NCI-H2107 treated with DMSO at 0.1 percent for 48 hours (cell line): ENCODE data around the gene NAIF1.
"Not testable (repeated sequence)": the region's sequence is repeated elsewhere in the genome, so short reads cannot be mapped to it uniquely, and the experiment has no call there.

Source experiments
- DNase-seq: peaks from one replicate; lab custom pipeline; 2025; ENCODE audit not compliant: unreplicated experiment; lab: John Stamatoyannopoulos, UW

NAIF1 gene

DNA sequence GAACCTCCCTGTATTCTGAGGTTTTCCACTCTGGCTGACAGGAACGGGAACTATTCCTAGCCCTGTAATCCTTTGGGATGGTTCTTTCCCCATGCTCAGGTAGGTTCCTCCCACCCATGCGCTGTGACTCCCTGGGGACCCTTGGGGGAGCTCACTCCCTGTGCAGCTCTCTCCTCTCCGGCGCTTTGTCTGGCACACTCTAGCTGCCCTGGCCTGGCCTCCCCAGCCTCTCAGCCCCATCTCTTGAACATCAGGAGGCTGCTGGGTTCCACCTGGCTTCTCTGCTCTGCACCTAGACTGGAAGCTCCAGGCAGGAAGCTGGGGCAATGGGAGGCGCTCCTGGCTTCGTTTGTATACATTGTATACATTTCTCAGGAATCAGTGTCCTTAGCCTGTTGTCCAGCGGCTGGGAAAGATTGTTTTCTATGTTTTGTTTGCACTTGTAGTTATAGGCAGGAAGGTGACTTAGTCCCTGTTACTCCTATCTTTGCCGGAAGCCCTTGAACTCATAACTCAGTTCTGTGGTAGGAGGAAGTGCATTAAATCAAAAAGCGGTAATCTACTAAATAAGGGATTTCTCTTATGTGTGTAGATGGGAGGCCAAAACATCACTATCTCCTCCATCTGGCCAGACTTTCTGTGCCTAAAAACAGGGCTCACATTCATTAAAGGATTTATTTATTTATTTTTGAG is 21.3 kb upstream of the NAIF1 start:
- DNase-seq: peak; percentile 63

GRCh38 chr9:128087262-128087661 is 20.1 kb upstream of the NAIF1 start:
- DNase-seq: no peak

DNA sequence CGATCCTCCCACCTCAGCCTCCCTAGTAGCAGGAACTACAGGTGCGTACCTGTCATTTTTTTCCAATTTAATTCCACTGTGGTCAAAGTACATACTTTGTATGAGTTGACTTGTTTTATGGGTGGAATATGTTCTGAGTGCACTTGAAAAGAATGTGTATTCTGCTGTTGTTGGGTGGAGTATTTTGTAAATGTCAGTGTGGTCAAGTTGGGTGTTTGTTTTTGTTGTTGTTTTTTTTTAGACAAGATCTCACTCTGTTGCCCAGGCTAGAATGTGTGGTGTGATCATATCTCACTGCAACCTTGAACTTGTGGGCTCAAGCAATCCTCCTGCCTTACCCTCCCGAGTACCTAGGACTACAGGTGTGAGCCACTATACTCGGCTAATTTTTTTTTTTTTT is 18.8 kb upstream of the NAIF1 start:
- no peak for DNase-seq

DNA sequence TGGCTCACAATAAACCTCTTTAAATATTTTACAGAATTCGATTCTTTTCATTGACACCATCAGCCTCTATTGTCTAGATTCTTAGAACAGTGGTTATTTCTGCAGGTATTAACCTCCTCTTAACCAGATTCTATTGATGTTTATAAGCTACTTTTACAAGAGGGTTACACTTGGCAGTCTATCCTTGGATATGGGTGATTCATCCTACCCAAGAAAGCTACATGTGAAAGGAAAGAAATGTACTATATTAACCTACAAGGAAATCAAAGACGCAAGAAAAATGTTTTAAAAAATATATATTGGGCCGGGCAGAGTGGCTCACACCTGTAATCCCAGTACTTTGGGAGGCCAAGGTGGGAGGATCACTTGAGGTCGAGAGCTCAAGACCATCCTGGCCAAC is 17.6 kb upstream of the NAIF1 start:
- DNase-seq: no peak

DNA sequence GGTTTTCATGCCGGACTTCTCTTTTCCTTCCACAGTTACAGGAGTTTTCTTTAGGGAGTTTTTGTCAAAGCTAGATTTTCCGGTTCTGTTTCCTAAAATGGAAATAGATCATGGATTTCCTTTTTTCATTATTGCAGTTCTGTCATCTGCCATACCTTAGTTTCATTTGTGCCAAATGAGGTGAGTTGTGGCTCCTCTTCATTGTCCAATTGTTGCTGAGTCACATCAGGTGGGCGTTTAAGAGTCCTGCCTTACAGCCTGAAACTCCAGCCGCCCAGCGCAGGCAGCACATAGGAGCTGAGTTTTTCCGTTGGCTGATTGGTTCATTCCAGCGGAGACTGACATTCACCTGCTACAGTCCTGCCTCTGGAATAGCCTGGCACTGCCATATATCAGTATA is 15.0 kb upstream of the NAIF1 start:
- DNase-seq: no peak

GRCh38 chr9:128081056-128081455 is 13.9 kb upstream of the NAIF1 start:
- no peak for DNase-seq

GRCh38 chr9:128080206-128080605 is 13.1 kb upstream of the NAIF1 start:
- no peak for DNase-seq

DNA sequence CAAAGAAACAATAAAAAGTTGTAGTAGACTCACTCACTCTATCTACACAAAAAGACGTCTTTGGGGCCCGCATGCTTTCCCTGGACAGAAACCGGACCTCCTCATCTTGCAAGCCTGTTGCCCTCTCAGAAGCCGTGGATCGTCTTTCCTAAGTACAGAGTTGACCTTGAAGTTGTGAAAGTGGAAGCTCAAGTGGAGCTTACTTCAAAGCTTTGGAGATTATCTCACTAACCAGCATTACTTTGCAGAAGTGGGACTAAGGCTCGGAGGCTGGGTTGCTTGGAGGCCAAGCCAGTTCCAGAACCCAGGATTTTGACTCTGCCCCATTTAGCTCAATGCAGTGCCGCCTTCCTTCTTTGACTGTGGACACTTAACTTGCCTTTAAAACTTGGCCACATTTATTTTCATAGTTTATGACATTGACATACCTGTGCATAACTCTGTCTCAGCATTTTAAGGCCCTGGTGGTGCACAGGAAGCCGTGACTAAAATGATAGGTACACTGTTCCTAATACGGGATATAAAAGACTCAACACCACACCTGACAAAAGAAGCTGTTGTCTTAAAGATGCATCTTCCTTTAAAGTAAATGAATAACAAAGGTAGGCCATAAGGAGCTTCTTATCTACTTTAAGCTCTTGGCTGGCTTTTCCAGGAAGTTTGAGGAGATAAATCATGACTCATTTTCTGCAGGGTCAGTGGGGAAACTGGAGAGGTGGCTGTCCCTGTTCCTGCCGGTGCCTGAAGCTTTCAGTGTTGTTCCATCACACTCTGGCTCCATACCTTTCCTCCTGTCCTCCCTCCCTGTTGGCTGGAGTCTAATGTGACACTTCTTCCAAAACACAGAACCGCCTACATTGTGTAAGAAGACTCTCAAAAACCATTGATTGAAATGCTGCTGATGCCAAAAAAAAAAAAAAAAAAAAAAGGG is 11.6 kb upstream of the NAIF1 start:
- DNase-seq: no peak

- no peak for DNase-seq
Measured at GRCh38 chr9:128077847-128078503, 10.9 kb upstream of the NAIF1 start.

GRCh38 chr9:128073253-128073886 is 6.2 kb upstream of the NAIF1 start:
- DNase-seq: no peak

GRCh38 chr9:128072144-128073021 is 5.3 kb upstream of the NAIF1 start:
- peak; percentile 60 for DNase-seq

GRCh38 chr9:128071475-128071874 is 4.4 kb upstream of the NAIF1 start:
- not testable (repeated sequence) for DNase-seq

GRCh38 chr9:128070874-128071273 is 3.8 kb upstream of the NAIF1 start:
- DNase-seq: no peak

GRCh38 chr9:128068386-128069205 is 1.5 kb upstream of the NAIF1 start:
- no peak for DNase-seq

DNA sequence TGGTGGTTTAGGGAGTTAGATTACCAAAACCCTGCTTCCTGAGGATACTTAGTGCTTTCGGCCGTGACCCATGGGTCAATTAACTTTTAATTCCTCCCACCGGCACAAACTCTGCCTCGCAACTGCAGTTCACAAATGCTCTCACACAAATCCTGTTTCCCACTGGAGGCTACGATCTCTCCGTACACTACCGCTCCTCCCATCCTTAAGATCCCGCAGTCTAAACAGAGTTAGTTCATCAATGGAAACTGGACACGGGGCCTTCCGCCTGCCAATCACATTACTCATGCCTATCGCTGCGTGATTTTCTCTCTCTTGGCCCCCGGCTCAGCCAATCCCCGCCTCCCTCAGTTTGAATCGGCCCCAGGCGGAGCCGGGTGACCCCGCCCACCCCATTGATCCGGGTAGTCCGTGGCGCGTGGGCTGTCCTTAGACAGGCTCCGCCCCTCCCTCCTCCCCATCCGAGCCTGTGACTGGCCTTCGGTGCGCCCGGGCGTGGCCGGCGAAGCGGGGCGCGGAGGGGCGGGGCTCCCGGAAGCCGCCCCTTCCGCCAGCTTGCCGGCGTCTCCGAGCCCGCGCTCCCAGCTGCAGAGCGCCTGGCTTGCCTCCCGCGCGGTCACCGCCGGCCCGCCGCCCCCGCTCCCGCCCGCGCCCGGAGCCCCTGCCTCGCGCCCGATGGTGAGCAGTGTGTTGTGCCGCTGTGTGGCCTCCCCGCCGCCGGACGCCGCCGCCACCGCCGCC is 695 bp upstream of the NAIF1 start, which contains the start of gene SLC25A25:
Gene SLC25A25 (plus strand): TSS at position 588 of the 741 bp plus-strand sequence. CDS start 88 bp downstream, at position 676.
- peak; percentile 93 for DNase-seq

- DNase-seq: no peak
Measured at GRCh38 chr9:128065907-128066712, 1.0 kb downstream of the NAIF1 start.
